Measurements from ENCODE around the gene VAPA. TPM values are rescaled to one million over a fixed set of nuclear protein-coding genes. Genes with fewer than 3 reads are reported as not detected.

VAPA gene
- total and polyA plus RNA-seq, 9 of the 15 experiments (the other 6 are each of a cell fraction or from before 2014, with no cell fraction given), result 219 to 902 (median 526) TPM

- no peak; the same call in 1 of the 2 replicates for TF ChIP-seq CREB3 (tag; conservative IDR thresholded peaks at IDR 0.05; ENCODE audit: low read depth)
- TF ChIP-seq CHCHD3 (CRISPR knock-in tag; IDR thresholded peaks at IDR 0.05), result no peak
- peak; percentile 100 for TF ChIP-seq JUND (IDR thresholded peaks at IDR 0.05; ENCODE audit: borderline replicate concordance, low read depth, low read length)
- peak; percentile 100 for TF ChIP-seq JUND (tag; IDR thresholded peaks at IDR 0.05; ENCODE audit: borderline replicate concordance, low read depth, low read length)
- TF ChIP-seq ZNF584 (CRISPR knock-in tag; IDR thresholded peaks at IDR 0.05; ENCODE audit: low read depth), result peak; percentile 75; the same call in 1 of the 2 replicates
- no peak for TF ChIP-seq ZNF655 (CRISPR knock-in tag; IDR thresholded peaks at IDR 0.05)
- TF ChIP-seq TAF9B (IDR thresholded peaks at IDR 0.05; ENCODE audit: partially characterized antibody), result peak; percentile 73
- TF ChIP-seq KLF16 (IDR thresholded peaks at IDR 0.05), result peak; percentile 61; the same call in 1 of the 2 replicates
- no peak for TF ChIP-seq ZBTB34 (CRISPR knock-in tag; IDR thresholded peaks at IDR 0.05)
- TF ChIP-seq ETS2 (tag; IDR thresholded peaks at IDR 0.05; ENCODE audit: borderline replicate concordance, poor library complexity, severe bottlenecking), result no peak
- TF ChIP-seq CEBPG (CRISPR knock-in tag; IDR thresholded peaks at IDR 0.05), result no peak
- TF ChIP-seq CEBPG (tag; conservative IDR thresholded peaks at IDR 0.05 in 1 of 2, IDR thresholded peaks at IDR 0.05 in 1 of 2), result peak; percentile 27 to 56; a peak in 2 of 4 replicates
- peak; percentile 79 for TF ChIP-seq EP400 (IDR thresholded peaks at IDR 0.05)
- no peak for TF ChIP-seq ZNF316 (IDR thresholded peaks at IDR 0.05)
- peak; percentile 85 for TF ChIP-seq MYBL2 (IDR thresholded peaks at IDR 0.05; ENCODE audit: low read depth)
- TF ChIP-seq MYBL2 (CRISPR knock-in tag; IDR thresholded peaks at IDR 0.05; ENCODE audit: borderline replicate concordance), result no peak
- no peak for TF ChIP-seq HMG20B (CRISPR knock-in tag; IDR thresholded peaks at IDR 0.05)
- TF ChIP-seq THRAP3 (IDR thresholded peaks at IDR 0.05; ENCODE audit: borderline replicate concordance), result 0 out of 2 replicates have a peak, but pooled peaks have one; percentile 60
- TF ChIP-seq ZNF395 (CRISPR knock-in tag; IDR thresholded peaks at IDR 0.05), result peak; percentile 86
- 0 out of 2 replicates have a peak, but pooled peaks have one; percentile 23 for TF ChIP-seq ARID2 (IDR thresholded peaks at IDR 0.05)
- TF ChIP-seq ZNF212 (CRISPR knock-in tag; IDR thresholded peaks at IDR 0.05), result no peak
- TF ChIP-seq FOXK1 (CRISPR knock-in tag; IDR thresholded peaks at IDR 0.05; ENCODE audit: borderline replicate concordance), result no peak
- TF ChIP-seq C11orf30 (IDR thresholded peaks at IDR 0.05; ENCODE audit: low read depth), result no peak
- TF ChIP-seq CXXC5 (CRISPR knock-in tag; IDR thresholded peaks at IDR 0.05), result peak; percentile 72
Observed at GRCh38 chr18:9898792-9899549, 14.8 kb upstream of the VAPA start (continued).
